Right renal pelvis (tissue), 4 donors: ENCODE data around the gene RSPH6A. TPM values are rescaled to one million over a fixed set of nuclear protein-coding genes. Genes with fewer than 3 reads are reported as not detected.

Source experiments
- DNase-seq, 4 donors: peaks; one replicate each; pipeline ENCODE4 v3.0.0-alpha.2; 2013; ENCODE audit warnings: low read depth in 4 of 4, low spot score in 3 of 4, missing footprints in 1 of 4
- polyA plus RNA-seq, 4 donors: library from polyadenylated mRNA; unstranded; fragments of 120-200 nt; gene quantifications; one replicate each; pipeline ENCODE4 v1.2.1, GENCODE V29; 2013; ENCODE audit not compliant: insufficient read length in 4 of 4

Gene RSPH6A
- polyA plus RNA-seq, 4 donors: 0.05 TPM; not detected in 3

- no peak for DNase-seq
These were observed 32.9 kb downstream of the RSPH6A start, which contains the start of gene DMPK for GRCh38 chr19:45782162-45782691. Gene DMPK (minus strand): TSS chr19:45782490. CDS start chr19:45782352, 138 bp downstream.

GRCh38 chr19:45781214-45782161 is 33.6 kb downstream of the RSPH6A start:
- DNase-seq: no peak

- DNase-seq: no peak
These were observed 34.5 kb downstream of the RSPH6A start for GRCh38 chr19:45780448-45781213.

GRCh38 chr19:45780146-45780447 is 35.0 kb downstream of the RSPH6A start:
- DNase-seq: no peak

- peak in 2 of 4 donors; percentile 68 to 72 for DNase-seq
These were observed 35.6 kb downstream of the RSPH6A start for GRCh38 chr19:45779231-45780145.

- DNase-seq: no peak
These were observed 37.0 kb downstream of the RSPH6A start for GRCh38 chr19:45778010-45778661.

GRCh38 chr19:45777395-45777961 is 37.6 kb downstream of the RSPH6A start:
- no peak for DNase-seq

- no peak for DNase-seq
These were observed 40.3 kb downstream of the RSPH6A start for GRCh38 chr19:45774765-45775164.

- DNase-seq: no peak
These were observed 41.7 kb downstream of the RSPH6A start for GRCh38 chr19:45773384-45773783.

GRCh38 chr19:45772912-45773311 is 42.2 kb downstream of the RSPH6A start:
- DNase-seq: no peak

GRCh38 chr19:45772130-45772840 is 42.8 kb downstream of the RSPH6A start:
- DNase-seq: no peak

- DNase-seq: no peak
These were observed 43.7 kb downstream of the RSPH6A start for GRCh38 chr19:45771311-45771933.

- DNase-seq: peak; percentile 92 to 95 (median 94)
These were observed 44.7 kb downstream of the RSPH6A start for GRCh38 chr19:45770192-45771101.

GRCh38 chr19:45769821-45770191 is 45.3 kb downstream of the RSPH6A start:
- DNase-seq: no peak

GRCh38 chr19:45768984-45769782 is 45.9 kb downstream of the RSPH6A start, which contains the start of gene SIX5:
Gene SIX5 (minus strand): TSS chr19:45769252. CDS start chr19:45768844, 408 bp downstream.
- peak; percentile 96 to 98 (median 97) for DNase-seq

GRCh38 chr19:45768655-45768983 is 46.5 kb downstream of the RSPH6A start:
- no peak for DNase-seq
